ENCODE measurements around the gene TMEM167A. TPM values are rescaled to one million over a fixed set of nuclear protein-coding genes. Genes with fewer than 3 reads are reported as not detected.

The TMEM167A gene
- total and polyA plus RNA-seq, 7 donors = 21.9 to 61.3 (median 30.3) TPM

GRCh38 chr5:83118976-83119375, 41.8 kb upstream of the TMEM167A start:
- no peak for DNase-seq
- intact Hi-C loops (cut with DNase I) = no loop called here
- no peak overlapping the region for H3K4me3 ChIP-seq
- H3K4me1 ChIP-seq = no peaks in the 10 kb centered on the region
- no peaks in the 10 kb centered on the region for H3K9me3 ChIP-seq
- H3K36me3 ChIP-seq = no peaks in the 10 kb centered on the region
- TF ChIP-seq POLR2AphosphoS5 (IDR thresholded peaks at IDR 0.05) (no peak), POLR2A (IDR thresholded peaks at IDR 0.05) (no peak), CTCF (IDR thresholded peaks at IDR 0.05) (no peak), EP300 (IDR thresholded peaks at IDR 0.05) (no peak)
- no peak overlapping the region for H3K27ac ChIP-seq
- 95 to 96% methylated on average over 1 of the region's 1 CpG for WGBS, 2 donors
- no peaks in the 10 kb centered on the region for H3K27me3 ChIP-seq

GRCh38 chr5:83118471-83118870, 41.3 kb upstream of the TMEM167A start:
- 91 to 95% methylated on average over 1 of the region's 1 CpG for WGBS, 2 donors
- Histone ChIP-seq H3K36me3 (no peaks in the 10 kb centered on the region), H3K4me3 (no peak overlapping the region), H3K9me3 (no peaks in the 10 kb centered on the region), H3K4me1 (no peaks in the 10 kb centered on the region), H3K27ac (no peak overlapping the region), H3K27me3 (no peaks in the 10 kb centered on the region)
- DNase-seq = no peak
- intact Hi-C loops (cut with DNase I) = no loop called here
- no peak for TF ChIP-seq POLR2A (IDR thresholded peaks at IDR 0.05)
- no peak for TF ChIP-seq POLR2AphosphoS5 (IDR thresholded peaks at IDR 0.05)
- TF ChIP-seq EP300 (IDR thresholded peaks at IDR 0.05) = no peak
- TF ChIP-seq CTCF (IDR thresholded peaks at IDR 0.05) = no peak

GRCh38 chr5:83115816-83116215, 38.6 kb upstream of the TMEM167A start:
- no peak for DNase-seq
- Histone ChIP-seq H3K4me3 (no peak overlapping the region), H3K27ac (no peak overlapping the region), H3K4me1 (no peaks in the 10 kb centered on the region), H3K27me3 (no peaks in the 10 kb centered on the region), H3K9me3 (no peaks in the 10 kb centered on the region), H3K36me3 (no peaks in the 10 kb centered on the region)
- WGBS, 2 donors = 79 to 89% methylated on average over 1 of the region's 1 CpG
- intact Hi-C loops (cut with DNase I) = no loop called here
- TF ChIP-seq EP300 (IDR thresholded peaks at IDR 0.05) (no peak), POLR2AphosphoS5 (IDR thresholded peaks at IDR 0.05) (no peak), POLR2A (IDR thresholded peaks at IDR 0.05) (no peak)

GRCh38 chr5:83109380-83109779, 32.2 kb upstream of the TMEM167A start:
- no peak for DNase-seq
- H3K27ac ChIP-seq = no peak overlapping the region
- intact Hi-C loops (cut with DNase I) = no loop called here
- no peaks in the 10 kb centered on the region for H3K36me3 ChIP-seq
- H3K4me3 ChIP-seq = no peak overlapping the region
- H3K4me1 ChIP-seq = no peaks in the 10 kb centered on the region
- no peaks in the 10 kb centered on the region for H3K27me3 ChIP-seq
- 80 to 85% methylated on average over 1 of the region's 1 CpG for WGBS, 2 donors
- no peak for TF ChIP-seq CTCF (IDR thresholded peaks at IDR 0.05)
- TF ChIP-seq POLR2A (IDR thresholded peaks at IDR 0.05) = no peak
- no peak for TF ChIP-seq EP300 (IDR thresholded peaks at IDR 0.05)
- no peak for TF ChIP-seq POLR2AphosphoS5 (IDR thresholded peaks at IDR 0.05)
- no peaks in the 10 kb centered on the region for H3K9me3 ChIP-seq

GRCh38 chr5:83107692-83108420, 30.7 kb upstream of the TMEM167A start:
- no peak for DNase-seq
- Histone ChIP-seq H3K27me3 (no peaks in the 10 kb centered on the region), H3K4me3 (no peak overlapping the region), H3K36me3 (no peaks in the 10 kb centered on the region), H3K27ac (no peak overlapping the region), H3K9me3 (no peaks in the 10 kb centered on the region), H3K4me1 (no peaks in the 10 kb centered on the region)
- intact Hi-C loops (cut with DNase I) = no loop called here
- no peak for TF ChIP-seq CTCF (IDR thresholded peaks at IDR 0.05)
- TF ChIP-seq POLR2A (IDR thresholded peaks at IDR 0.05) = no peak
- TF ChIP-seq POLR2AphosphoS5 (IDR thresholded peaks at IDR 0.05) = no peak
- no peak for TF ChIP-seq EP300 (IDR thresholded peaks at IDR 0.05)
- 94 to 96% methylated on average over 3 of the region's 3 CpGs for WGBS, 2 donors
